ENCODE results near the gene OTOA.

The OTOA gene

DNA sequence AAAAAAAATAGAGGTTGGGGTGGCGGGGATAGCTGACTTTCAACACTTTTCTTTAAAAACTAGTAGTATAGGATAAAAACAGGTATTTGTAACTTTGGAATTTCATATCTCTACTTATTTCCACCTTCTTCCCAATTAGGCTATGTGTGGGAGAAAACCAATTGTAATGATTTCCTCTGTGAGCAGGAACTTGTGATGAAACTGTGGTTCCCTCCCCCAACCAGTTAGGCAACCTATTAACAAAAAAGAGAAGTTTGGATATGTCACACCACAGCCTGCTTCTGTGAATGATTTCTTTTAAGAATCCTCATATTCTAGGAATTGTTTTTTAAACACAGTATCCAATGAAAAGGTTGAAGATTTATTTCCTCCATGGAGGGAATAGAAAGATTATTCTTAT lies 13.2 kb upstream of the OTOA start:
- H3K27ac ChIP-seq, result no peak overlapping the region
- TF ChIP-seq, protein P1, sequence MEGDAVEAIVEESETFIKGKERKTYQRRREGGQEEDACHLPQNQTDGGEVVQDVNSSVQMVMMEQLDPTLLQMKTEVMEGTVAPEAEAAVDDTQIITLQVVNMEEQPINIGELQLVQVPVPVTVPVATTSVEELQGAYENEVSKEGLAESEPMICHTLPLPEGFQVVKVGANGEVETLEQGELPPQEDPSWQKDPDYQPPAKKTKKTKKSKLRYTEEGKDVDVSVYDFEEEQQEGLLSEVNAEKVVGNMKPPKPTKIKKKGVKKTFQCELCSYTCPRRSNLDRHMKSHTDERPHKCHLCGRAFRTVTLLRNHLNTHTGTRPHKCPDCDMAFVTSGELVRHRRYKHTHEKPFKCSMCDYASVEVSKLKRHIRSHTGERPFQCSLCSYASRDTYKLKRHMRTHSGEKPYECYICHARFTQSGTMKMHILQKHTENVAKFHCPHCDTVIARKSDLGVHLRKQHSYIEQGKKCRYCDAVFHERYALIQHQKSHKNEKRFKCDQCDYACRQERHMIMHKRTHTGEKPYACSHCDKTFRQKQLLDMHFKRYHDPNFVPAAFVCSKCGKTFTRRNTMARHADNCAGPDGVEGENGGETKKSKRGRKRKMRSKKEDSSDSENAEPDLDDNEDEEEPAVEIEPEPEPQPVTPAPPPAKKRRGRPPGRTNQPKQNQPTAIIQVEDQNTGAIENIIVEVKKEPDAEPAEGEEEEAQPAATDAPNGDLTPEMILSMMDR (IDR thresholded peaks at IDR 0.05), result no peak
- DNase-seq (ENCODE audit: low spot score), result no peak

DNA sequence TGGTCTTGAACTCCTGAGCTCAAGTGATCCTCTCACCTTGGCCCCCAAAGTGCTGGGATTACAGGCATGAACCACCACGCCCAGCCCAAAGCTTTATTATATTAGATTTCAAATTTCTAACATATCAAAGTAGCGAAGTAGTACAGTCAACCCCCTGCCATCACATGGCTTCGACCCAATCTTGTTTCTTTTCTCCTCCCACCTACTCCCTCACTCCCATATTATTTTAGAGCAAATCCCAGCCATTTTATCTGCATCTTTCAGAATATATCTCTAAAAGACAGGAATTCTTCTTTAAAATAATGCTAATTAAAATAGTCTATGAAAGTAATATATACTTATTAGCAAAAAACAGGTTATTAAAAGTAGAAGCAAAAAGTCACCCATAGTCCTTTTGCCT lies 12.3 kb upstream of the OTOA start:
- Histone ChIP-seq H3K27ac (peak overlapping the region in 1 of 2 donors; percentile 24), H3K4me3 (no peak overlapping the region)
- no peak for DNase-seq (ENCODE audit: low spot score)
- TF ChIP-seq, protein P1 (IDR thresholded peaks at IDR 0.05), result no peak

More for the DNA sequence above, 13.2 kb upstream of the OTOA start:
- no peak overlapping the region for H3K4me3 ChIP-seq

DNA sequence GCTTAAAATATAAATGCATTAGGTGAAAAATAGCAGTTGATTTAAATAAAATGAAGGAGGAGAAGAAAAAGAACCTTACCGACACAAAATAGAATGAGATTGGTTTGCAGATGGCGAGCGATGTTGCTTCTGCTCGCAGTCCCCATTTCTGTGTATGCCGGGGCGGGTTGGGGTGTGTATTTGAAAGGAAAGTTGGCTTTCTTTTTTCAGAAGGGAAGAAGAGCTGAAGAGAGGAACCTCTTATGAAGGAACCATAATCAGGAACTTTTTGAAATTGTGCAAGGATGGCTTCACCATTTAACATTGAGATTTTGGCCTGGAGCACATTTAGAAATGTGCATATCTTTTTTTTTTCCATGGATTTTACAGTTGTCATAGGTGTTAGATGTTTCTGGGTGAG lies 11.3 kb upstream of the OTOA start, which contains the start of gene IGSF6:
TSS of gene IGSF6 (minus strand) at position 156 of the 400 bp plus-strand sequence. CDS start at position 146, 10 bp downstream.
- peak within 1 kb of the TSS in 1 of 2 donors; percentile 51 for H3K27ac ChIP-seq
- DNase-seq (ENCODE audit: low spot score), result no peak
- TF ChIP-seq, protein P1 (IDR thresholded peaks at IDR 0.05), result no peak
- H3K4me3 ChIP-seq, result no peak within 1 kb of the TSS

DNA sequence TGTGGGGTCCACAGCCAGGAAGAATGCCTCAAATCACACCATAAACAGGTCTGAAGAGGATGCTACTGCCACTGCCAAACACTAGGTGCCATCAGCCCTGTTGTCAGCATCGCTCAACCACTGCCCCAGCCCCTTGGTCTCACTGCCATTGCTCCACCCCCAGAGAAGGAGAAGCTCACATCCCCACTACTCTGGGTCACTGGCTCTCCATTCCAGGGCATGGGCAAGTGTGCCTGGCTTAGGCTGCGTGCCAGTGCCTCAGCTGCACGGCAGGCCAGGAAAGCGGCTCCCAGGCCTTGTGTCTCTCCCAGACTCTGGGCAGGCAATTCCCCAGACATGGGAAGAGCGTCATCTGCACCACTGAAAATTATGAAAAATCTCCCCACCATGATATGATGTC lies 10.2 kb upstream of the OTOA start:
- H3K4me3 ChIP-seq, result no peak overlapping the region
- peak overlapping the region in 1 of 2 donors; percentile 51 for H3K27ac ChIP-seq
- no peak for DNase-seq (ENCODE audit: low spot score)
- TF ChIP-seq, protein P1 (IDR thresholded peaks at IDR 0.05), result no peak

DNA sequence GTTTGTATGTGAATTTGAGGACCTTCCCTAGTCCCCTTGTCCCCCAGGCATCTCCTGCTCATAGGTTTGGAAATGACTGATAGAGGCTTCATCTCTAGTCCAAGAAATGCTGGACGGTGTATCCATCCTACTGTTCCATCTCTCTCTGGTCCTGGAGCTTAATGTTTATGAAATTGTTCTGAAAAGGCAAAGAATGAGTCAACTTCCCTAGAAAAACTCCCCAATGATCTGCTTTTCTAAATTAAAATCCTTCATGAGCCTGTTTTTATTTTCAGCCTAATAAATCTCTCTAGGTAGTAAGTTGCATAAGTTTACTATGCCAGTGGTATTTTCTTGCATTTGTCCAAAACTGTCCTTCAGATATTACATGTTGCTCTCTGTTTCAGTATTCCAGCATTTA lies 9.3 kb upstream of the OTOA start:
- Histone ChIP-seq H3K27ac (no peak overlapping the region), H3K4me3 (no peak overlapping the region)
- TF ChIP-seq, protein P1 (IDR thresholded peaks at IDR 0.05), result no peak
- no peak for DNase-seq (ENCODE audit: low spot score)

DNA sequence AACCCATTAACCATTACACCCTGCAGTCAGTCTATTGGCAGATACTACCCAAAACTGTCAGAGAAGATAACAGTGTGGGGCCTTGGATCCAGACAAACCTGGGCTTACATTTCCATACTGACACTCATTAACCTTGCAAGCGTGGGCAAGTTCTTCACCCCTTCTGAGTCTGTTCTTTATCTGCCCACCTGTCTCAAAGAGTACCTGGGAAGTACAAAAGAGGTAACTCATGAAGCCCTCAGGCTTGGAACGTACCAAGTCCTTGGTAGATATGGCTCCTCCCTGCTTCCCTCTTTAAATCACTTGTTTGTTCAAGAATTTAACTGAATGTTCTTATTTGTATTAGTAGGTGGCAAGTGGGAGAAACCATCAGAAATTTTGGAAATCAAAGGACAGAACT lies 8.9 kb upstream of the OTOA start:
- Histone ChIP-seq H3K4me3 (no peak overlapping the region), H3K27ac (no peak overlapping the region)
- TF ChIP-seq, protein P1 (IDR thresholded peaks at IDR 0.05), result no peak
- no peak for DNase-seq (ENCODE audit: low spot score)
